Effector memory CD4-positive, alpha-beta T cell (primary cell): ENCODE measurements around the gene RPLP2.

Experiments used
- DNase-seq, 3 donors: peaks; one replicate each; pipeline ENCODE4 v3.0.0-alpha.2; 2020
- H3K27ac ChIP-seq: 2 replicates; pipeline ENCODE4 v1.7.0; 2013; ENCODE audit warnings: mild to moderate bottlenecking, low read length, moderate library complexity; ENCODE audit not compliant: insufficient read depth, poor library complexity, severe bottlenecking
- H3K27me3 ChIP-seq: replicated peaks from 2 replicates; pipeline ENCODE4 v1.7.0; 2013; ENCODE audit warnings: mild to moderate bottlenecking, low read length; ENCODE audit not compliant: insufficient read depth, control insufficient read depth, poor library complexity, severe bottlenecking
- H3K36me3 ChIP-seq: 2 replicates; pipeline ENCODE4 v1.7.0; 2013; ENCODE audit warnings: mild to moderate bottlenecking, low read length, moderate library complexity; ENCODE audit not compliant: control insufficient read depth, insufficient read depth
- H3K4me1 ChIP-seq: 2 replicates; pipeline ENCODE4 v1.7.0; 2013; ENCODE audit warnings: low read length, mild to moderate bottlenecking; ENCODE audit not compliant: control insufficient read depth, insufficient read depth, poor library complexity, severe bottlenecking
- H3K4me3 ChIP-seq: 2 replicates; pipeline ENCODE4 v1.7.0; 2013; ENCODE audit warnings: low read length, low read depth, mild to moderate bottlenecking; ENCODE audit not compliant: insufficient read depth, poor library complexity, severe bottlenecking
- H3K9me3 ChIP-seq: 2 replicates; pipeline ENCODE4 v1.7.0; 2013; ENCODE audit warnings: mild to moderate bottlenecking, low read length, moderate library complexity; ENCODE audit not compliant: control insufficient read depth

Gene RPLP2

DNA sequence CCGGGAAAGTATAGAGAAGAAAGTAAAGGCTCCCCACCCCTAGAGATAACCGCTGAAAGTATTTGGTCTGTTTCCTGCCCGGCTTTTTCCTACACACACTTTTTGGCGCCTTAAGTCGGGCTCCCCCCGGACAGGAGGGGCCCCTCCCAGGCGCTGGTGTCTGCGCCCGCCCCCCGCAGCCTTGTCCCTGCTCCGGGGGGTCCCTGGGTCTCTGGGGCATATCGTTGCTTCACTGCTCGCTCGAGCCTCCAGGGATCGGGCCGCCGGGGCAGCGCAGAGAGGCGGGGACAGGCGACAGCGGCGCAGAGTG is 17.0 kb downstream of the RPLP2 start:
- Histone ChIP-seq H3K36me3 (peaks cover 24% of the 10 kb centered on the region), H3K4me1 (peaks cover 33% of the 10 kb centered on the region), H3K27me3 (peaks cover 44% of the 10 kb centered on the region), H3K4me3 (peak overlapping the region; percentile 57), H3K9me3 (no peaks in the 10 kb centered on the region), H3K27ac (peak overlapping the region; percentile 48)
- no peak for DNase-seq

DNA sequence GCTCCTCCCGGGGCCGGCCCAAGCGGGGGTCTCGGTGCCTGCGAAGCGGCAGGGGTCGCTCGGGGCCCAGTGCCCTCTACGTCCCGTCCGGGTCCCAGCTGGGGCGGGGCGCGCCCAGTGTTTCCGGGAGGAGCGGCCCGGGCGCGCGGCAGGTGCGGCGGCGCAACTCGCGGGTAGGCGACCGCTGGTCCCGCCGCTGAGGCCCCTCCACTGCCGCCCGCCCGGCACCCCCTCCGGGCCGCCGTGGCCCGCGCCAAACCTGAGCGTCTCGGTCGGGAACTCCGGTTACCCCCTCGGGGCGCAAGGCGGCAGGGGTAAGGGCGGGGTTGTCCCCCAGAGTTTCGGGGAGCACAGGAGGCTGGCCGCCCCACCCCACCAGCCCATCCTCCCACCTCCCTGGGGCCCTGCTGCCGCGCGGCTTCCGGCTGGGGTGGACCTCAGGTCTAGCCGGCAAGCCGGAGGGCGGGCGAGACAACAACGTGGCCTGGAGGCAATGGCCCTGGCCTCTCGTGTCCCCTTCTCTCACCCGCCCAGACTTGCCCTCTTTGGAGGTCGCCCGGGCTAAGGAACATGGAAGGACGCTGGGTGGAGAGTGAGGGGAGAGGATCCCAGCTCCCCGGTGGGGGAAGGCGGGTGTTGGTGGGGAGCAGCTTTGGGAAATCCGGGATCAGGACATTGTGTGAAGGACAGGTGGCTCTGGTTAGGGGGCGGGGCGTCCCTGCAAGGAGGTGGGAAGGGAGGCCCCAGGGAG is 17.6 kb downstream of the RPLP2 start:
- Histone ChIP-seq H3K36me3 (peaks cover 20% of the 10 kb centered on the region), H3K9me3 (no peaks in the 10 kb centered on the region), H3K4me1 (peaks cover 35% of the 10 kb centered on the region), H3K27me3 (peaks cover 50% of the 10 kb centered on the region), H3K27ac (peak overlapping the region; percentile 48), H3K4me3 (peak overlapping the region; percentile 57)
- DNase-seq: no peak

DNA sequence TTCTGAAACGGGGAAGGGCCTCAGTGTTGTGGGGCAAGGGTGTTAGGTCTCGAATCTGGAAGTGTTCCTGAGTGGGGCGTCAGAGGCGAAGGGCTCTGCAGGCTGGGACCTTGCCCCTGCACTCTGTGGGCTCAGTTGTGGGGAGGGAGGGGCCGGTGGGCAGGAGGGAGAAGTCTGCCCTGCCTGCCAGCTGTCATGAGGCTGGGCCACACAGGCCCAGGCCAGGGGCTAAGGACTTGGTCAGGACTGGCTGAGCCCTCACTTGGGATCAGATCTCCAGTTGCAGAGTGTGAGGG is 18.1 kb downstream of the RPLP2 start, which contains the start of gene CRACR2B:
Gene CRACR2B (plus strand): TSS at position 23 of the 296 bp plus-strand sequence. CDS start 689 bp downstream, outside the sequence.
- Histone ChIP-seq H3K36me3 (peaks cover 18% of the 10 kb centered on the region), H3K4me3 (peak within 1 kb of the TSS; percentile 57), H3K27ac (peak within 1 kb of the TSS; percentile 48), H3K4me1 (peaks cover 38% of the 10 kb centered on the region), H3K27me3 (peaks cover 51% of the 10 kb centered on the region), H3K9me3 (no peaks in the 10 kb centered on the region)
- no peak for DNase-seq

DNA sequence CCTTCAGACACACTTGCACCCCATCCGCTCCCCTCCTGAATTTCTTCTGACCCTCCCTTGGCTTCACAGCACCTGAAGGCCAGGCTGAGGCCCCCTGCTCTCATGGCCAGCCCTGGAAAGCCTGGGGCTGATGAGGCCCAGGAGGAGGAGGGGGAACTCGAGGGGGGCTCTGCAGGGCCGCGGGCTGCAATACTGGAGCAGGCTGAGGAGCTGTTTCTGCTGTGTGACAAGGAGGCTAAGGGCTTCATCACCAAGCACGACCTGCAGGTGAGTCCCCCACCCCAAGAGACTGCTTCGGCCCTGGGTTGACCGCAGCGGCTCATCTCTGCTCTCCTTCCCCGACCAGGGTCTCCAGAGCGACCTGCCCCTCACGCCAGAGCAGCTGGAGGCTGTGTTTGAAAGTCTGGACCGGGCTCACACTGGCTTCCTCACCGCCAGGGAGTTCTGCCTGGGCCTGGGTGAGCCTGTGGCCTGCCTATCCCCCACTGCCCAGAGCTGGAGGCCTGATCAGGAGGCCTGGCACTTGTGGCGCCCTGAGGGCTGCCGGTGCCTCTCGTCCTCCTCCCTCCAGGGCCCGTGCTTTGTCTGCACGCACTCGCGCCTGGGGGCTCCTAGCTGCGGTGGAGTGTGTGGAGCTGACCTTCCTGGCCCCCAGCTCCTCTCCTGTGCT is 18.9 kb downstream of the RPLP2 start:
- peaks cover 42% of the 10 kb centered on the region for H3K4me1 ChIP-seq
- no peaks in the 10 kb centered on the region for H3K9me3 ChIP-seq
- no peak for DNase-seq
- H3K4me3 ChIP-seq: no peak overlapping the region
- peaks cover 16% of the 10 kb centered on the region for H3K36me3 ChIP-seq
- H3K27me3 ChIP-seq: peaks cover 51% of the 10 kb centered on the region
- no peak overlapping the region for H3K27ac ChIP-seq

DNA sequence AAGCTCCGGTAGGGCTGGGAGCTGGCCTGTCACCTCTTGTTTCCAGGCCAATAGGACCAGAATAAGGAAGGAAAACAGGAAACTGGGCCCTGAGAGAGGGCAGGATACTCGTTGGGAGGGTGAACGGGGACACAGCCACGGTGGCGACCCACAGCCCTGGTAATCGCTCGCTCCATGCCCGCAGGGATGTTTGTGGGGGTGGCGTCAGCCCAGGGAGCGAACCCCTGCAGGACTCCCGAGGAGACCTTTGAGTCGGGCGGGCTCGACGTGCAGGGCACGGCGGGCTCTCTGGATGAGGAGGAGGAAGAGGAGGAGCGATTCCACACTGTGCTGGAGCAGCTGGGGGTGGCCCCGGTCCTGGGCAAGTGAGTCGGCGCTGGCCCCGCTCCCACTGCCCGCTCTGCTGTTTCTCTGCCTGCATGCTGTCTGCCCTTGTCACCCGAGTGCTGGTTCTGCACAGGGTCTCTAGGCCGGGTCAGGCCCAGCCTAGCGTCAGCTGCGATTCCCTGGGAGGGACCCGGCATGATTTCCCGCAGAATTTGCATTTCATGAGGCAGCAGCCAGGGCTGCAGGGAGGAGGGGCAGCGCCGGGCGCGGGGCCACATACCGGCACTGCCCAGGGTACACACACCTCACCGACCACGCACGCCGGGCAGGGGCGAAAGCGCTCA is 19.5 kb downstream of the RPLP2 start:
- peaks cover 9% of the 10 kb centered on the region for H3K36me3 ChIP-seq
- H3K9me3 ChIP-seq: no peaks in the 10 kb centered on the region
- no peak for DNase-seq
- peaks cover 51% of the 10 kb centered on the region for H3K27me3 ChIP-seq
- peaks cover 43% of the 10 kb centered on the region for H3K4me1 ChIP-seq
- no peak overlapping the region for H3K27ac ChIP-seq
- peak overlapping the region; percentile 53 for H3K4me3 ChIP-seq

DNA sequence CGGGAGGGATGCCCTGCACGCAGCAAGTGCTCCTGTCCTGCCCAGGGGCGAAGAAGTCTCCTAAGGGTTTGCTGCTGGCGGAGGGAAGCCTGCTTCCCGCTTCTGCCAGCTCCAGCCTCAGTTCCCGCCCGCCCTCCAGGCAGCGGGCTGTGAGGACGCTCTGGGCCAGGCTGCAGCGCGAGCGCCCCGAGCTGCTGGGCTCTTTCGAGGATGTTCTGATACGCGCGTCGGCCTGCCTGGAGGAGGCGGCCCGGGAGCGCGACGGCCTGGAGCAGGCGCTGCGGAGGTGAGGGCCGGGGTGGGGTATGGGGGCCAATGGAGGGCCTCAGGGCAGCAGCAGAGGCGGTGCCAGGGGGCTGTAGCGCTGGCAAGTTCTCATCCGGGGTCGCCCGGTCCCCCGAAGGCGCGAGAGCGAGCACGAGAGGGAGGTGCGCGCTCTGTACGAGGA is 20.1 kb downstream of the RPLP2 start:
- peaks cover 51% of the 10 kb centered on the region for H3K27me3 ChIP-seq
- H3K9me3 ChIP-seq: no peaks in the 10 kb centered on the region
- peaks cover 3% of the 10 kb centered on the region for H3K36me3 ChIP-seq
- no peak overlapping the region for H3K27ac ChIP-seq
- DNase-seq: no peak
- H3K4me1 ChIP-seq: peaks cover 43% of the 10 kb centered on the region
- H3K4me3 ChIP-seq: peak overlapping the region; percentile 53

DNA sequence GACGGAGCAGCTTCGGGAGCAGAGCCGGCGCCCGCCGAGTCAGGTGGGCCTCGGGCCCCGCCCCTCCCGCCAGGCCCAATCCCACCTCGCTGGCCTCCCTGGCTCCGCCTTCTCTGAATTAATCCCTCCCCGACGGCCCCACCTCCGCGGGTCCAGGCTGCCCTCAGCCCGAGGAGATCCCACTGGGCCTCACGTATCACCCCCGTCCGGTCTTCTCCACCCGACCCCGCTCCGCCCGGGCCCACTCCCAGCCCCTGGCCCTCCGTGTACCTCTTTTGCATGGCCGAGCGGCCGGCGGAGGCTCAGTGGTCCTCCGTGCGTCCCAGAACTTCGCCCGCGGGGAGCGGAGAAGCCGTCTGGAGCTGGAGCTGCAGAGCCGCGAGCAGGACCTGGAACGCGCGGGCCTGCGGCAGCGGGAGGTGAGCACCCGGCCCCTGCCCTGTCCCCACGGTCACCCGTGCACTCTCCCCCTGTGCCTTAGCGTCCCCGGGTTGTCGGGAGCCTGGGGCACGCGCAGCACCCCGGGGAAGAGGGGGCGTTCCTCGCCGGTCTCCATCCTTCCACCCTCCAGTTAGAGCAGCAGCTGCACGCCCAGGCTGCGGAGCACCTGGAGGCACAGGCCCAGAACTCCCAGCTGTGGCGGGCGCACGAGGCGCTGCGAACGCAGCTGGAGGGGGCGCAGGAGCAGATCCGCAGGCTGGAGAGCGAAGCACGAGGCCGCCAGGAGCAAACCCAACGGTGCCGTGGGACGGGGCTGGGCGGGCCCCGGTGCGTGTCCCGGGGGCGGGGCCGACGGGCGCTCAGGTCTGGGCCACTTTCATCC is 20.7 kb downstream of the RPLP2 start:
- DNase-seq: peak; percentile 28 to 47 (median 42)
- peak overlapping the region; percentile 53 for H3K4me3 ChIP-seq

DNA sequence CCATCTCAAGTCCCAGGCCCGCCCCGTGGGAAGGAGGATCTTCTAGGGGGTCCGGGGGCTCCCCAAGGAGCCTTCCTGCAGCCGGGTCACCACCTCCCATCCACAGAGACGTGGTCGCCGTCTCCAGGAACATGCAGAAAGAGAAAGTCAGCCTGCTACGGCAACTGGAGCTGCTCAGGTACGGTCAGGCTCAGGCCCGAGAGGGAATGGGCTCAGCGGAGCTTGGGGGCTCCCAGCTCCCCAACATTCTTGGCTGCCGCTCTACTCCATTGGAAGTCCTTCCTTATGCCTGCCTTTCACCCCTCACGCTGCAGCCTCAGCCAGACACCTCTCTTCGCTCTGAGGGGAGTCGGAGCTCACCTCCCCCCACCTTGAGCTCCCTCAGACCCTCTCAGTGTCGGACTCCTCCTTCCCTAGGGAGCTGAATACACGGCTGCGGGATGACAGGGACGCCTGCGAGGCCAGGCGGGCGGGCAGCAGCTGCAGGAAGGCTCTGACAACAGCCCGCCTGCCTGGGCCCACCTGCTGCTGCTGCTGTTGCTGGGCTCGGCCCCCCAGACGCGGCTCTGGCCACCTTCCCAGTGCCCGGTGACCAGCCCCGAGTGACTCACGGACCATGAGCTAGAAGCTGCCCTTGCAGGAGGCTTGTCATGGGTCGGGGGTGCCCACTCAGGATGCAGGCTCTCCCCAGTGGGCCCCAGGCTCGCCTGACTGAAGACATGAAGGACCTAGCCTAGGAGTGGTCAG is 21.5 kb downstream of the RPLP2 start:
- Histone ChIP-seq H3K9me3 (no peaks in the 10 kb centered on the region), H3K27ac (no peak overlapping the region), H3K36me3 (no peaks in the 10 kb centered on the region), H3K4me3 (no peak overlapping the region), H3K27me3 (peaks cover 51% of the 10 kb centered on the region), H3K4me1 (peaks cover 43% of the 10 kb centered on the region)
- no peak for DNase-seq

More for the DNA sequence above, 20.7 kb downstream of the RPLP2 start:
- Histone ChIP-seq H3K36me3 (no peaks in the 10 kb centered on the region), H3K4me1 (peaks cover 43% of the 10 kb centered on the region), H3K9me3 (no peaks in the 10 kb centered on the region), H3K27me3 (peaks cover 51% of the 10 kb centered on the region), H3K27ac (no peak overlapping the region)

DNA sequence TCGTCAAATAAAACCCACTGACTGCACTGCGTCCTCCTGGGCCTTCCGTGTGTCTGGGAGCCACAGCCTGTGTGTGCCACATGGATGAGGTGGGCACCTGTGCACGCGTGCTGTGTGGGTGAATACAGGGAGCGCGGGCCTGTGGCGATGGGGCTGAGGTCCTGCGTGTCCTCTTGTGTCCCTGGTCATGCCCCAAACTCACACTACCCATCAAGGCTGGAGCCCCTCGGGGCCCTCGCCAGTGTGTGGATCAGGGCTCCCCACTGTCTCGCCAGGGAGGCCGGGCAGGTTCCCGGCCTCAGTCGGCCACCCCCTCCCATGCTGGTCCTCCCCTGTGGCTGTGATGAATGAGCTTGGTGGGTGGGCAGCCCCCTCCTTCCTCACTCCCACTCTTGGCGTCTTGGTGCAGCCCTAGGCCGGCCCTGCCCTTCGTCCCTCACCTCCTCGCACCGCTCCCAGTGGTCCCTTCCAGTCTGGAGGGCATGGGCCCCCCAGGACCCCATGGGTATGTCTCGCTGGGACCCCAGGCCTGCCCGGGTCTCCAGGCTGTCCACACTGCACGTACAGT is 22.3 kb downstream of the RPLP2 start:
- peaks cover under 1% of the 10 kb centered on the region for H3K36me3 ChIP-seq
- no peak overlapping the region for H3K4me3 ChIP-seq
- DNase-seq: no peak
- H3K27me3 ChIP-seq: peaks cover 51% of the 10 kb centered on the region
- H3K9me3 ChIP-seq: no peaks in the 10 kb centered on the region
- H3K4me1 ChIP-seq: peaks cover 37% of the 10 kb centered on the region
- no peak overlapping the region for H3K27ac ChIP-seq
